Measurements from ENCODE around the gene ENPP1. TPM values are rescaled to one million over a fixed set of nuclear protein-coding genes. Genes with fewer than 3 reads are reported as not detected.

Gene ENPP1
- total RNA-seq, 3 donors from 2014 or later (not counting 1 experiment from before 2014, with no cell fraction given), result 0.45 to 0.85 (median 0.83) TPM

DNA sequence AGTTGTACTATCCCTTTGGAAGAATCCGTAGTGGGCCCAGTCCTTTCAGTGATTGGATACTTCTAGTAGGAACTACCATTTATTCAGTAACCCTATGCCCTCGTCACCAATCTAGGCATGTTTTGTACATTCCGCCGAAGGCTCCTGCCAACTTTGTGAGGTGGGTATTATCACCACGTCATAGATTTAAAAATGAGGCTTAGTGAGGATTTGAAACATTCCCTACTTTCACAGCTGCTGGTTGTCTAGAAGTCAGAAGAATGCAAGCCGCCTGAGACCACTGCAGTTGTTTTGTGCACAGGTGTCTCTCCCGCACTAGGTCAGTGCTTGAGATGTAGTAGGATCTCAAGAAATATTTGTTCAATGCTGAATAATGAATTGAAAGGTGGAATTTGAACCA lies 32.6 kb downstream of the ENPP1 start:
- Mint-ChIP-seq H3K36me3 (no peaks in the 10 kb centered on the region), H3K27ac (no peak overlapping the region), H3K4me3 (no peak overlapping the region), H3K4me1 (no peaks in the 10 kb centered on the region), H3K27me3 (ENCODE audit: low read depth in 2 of 2) (peaks cover 10 to 28% of the 10 kb centered on the region in 2 donors), H3K9me3 (no peaks in the 10 kb centered on the region)
- ATAC-seq, result no peak
- Histone ChIP-seq H3K9me3 (ENCODE audit: control insufficient read depth, insufficient read depth, low read length) (no peaks in the 10 kb centered on the region), H3K27me3 (ENCODE audit: control insufficient read depth, insufficient read depth, low read length) (no peaks in the 10 kb centered on the region), H3K4me1 (ENCODE audit: control insufficient read depth, insufficient read depth, low read length) (no peaks in the 10 kb centered on the region), H3K4me3 (ENCODE audit: low read length) (no peak overlapping the region), H3K27ac (ENCODE audit: low read length) (no peak overlapping the region), H3K36me3 (ENCODE audit: control insufficient read depth, insufficient read depth, low read length) (no peaks in the 10 kb centered on the region)
- intact Hi-C loops (cut with micrococcal nuclease), result no loop called here
- 91% methylated on average over 4 of the region's 7 CpGs for WGBS (ENCODE audit: insufficient coverage)
- no peak for DNase-seq
- TF ChIP-seq CTCF (IDR thresholded peaks at IDR 0.05), result no peak

- WGBS (ENCODE audit: insufficient coverage), result 82% methylated on average over 4 of the region's 5 CpGs
- H3K27ac Mint-ChIP-seq, result no peak overlapping the region
Measured at GRCh38 chr6:131840936-131841583, 33.2 kb downstream of the ENPP1 start.

DNA sequence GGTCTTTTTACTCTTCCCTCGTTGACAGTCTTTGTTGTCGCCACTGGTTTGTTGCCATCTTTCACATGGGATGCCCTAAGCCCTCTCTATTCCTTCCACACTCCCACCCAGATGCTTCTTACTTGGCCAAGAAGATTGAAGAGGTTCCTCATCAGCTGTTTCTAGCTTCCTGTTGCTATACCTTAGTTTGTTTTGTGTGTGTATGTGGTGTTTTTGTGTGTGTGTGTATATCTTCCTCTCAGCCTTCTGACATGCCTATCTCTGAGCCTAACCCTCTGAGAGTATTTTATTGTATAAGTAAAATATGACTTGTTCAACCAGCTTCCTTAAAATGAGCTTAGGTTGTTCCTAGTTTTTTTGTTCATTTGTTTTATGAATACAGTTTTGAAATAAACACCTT lies 35.9 kb downstream of the ENPP1 start:
- DNase-seq (no peak), ATAC-seq (no peak)
- Mint-ChIP-seq H3K4me3 (no peak overlapping the region), H3K36me3 (no peaks in the 10 kb centered on the region), H3K27me3 (ENCODE audit: low read depth in 2 of 2) (peaks cover 15 to 16% of the 10 kb centered on the region in 2 donors), H3K4me1 (no peaks in the 10 kb centered on the region), H3K9me3 (peaks cover 0 to 2% of the 10 kb centered on the region in 2 donors), H3K27ac (no peak overlapping the region)
- no peaks in the 10 kb centered on the region for H3K36me3 ChIP-seq (ENCODE audit: control insufficient read depth, insufficient read depth, low read length)
- no peaks in the 10 kb centered on the region for H3K27me3 ChIP-seq (ENCODE audit: control insufficient read depth, insufficient read depth, low read length)
- H3K4me3 ChIP-seq (ENCODE audit: low read length), result no peak overlapping the region
- H3K4me1 ChIP-seq (ENCODE audit: control insufficient read depth, insufficient read depth, low read length), result no peaks in the 10 kb centered on the region
- H3K9me3 ChIP-seq (ENCODE audit: control insufficient read depth, insufficient read depth, low read length), result no peaks in the 10 kb centered on the region
- no peak overlapping the region for H3K27ac ChIP-seq (ENCODE audit: low read length)
- intact Hi-C loops (cut with micrococcal nuclease), result no loop called here
- no peak for TF ChIP-seq CTCF (IDR thresholded peaks at IDR 0.05)
- 93% methylated on average over 2 of the region's 2 CpGs for WGBS (ENCODE audit: insufficient coverage)

More at GRCh38 chr6:131840936-131841583, 33.2 kb downstream of the ENPP1 start:
- peaks cover 14 to 28% of the 10 kb centered on the region in 2 donors for H3K27me3 Mint-ChIP-seq (ENCODE audit: low read depth in 2 of 2)
- ATAC-seq (no peak), DNase-seq (no peak)
- H3K4me3 ChIP-seq (ENCODE audit: low read length), result no peak overlapping the region
- no peak overlapping the region for H3K27ac ChIP-seq (ENCODE audit: low read length)
- peaks cover 0 to under 1% of the 10 kb centered on the region in 2 donors for H3K9me3 Mint-ChIP-seq
- H3K36me3 Mint-ChIP-seq, result no peaks in the 10 kb centered on the region
- no peaks in the 10 kb centered on the region for H3K36me3 ChIP-seq (ENCODE audit: control insufficient read depth, insufficient read depth, low read length)
- no peaks in the 10 kb centered on the region for H3K4me1 Mint-ChIP-seq
- H3K9me3 ChIP-seq (ENCODE audit: control insufficient read depth, insufficient read depth, low read length), result no peaks in the 10 kb centered on the region
- H3K4me3 Mint-ChIP-seq, result no peak overlapping the region
- no peaks in the 10 kb centered on the region for H3K27me3 ChIP-seq (ENCODE audit: control insufficient read depth, insufficient read depth, low read length)
- intact Hi-C loops (cut with micrococcal nuclease), result no loop called here
- TF ChIP-seq CTCF (IDR thresholded peaks at IDR 0.05), result no peak
- H3K4me1 ChIP-seq (ENCODE audit: control insufficient read depth, insufficient read depth, low read length), result no peaks in the 10 kb centered on the region

Data from natural killer cell (primary cell).